HCT116 (cell line): ENCODE results near the gene PTPN9.

Source experiments
- CTCF ChIP-seq, 3 experiments: fragments of 200-600 bp in 1 of 3; sonication (generic) in 1 of 3; IDR thresholded peaks in 2 of 3; conservative IDR thresholded peaks in 1 of 3; 2 replicates each; pipeline ENCODE4 v1.5.1; 2012 to 2017; ENCODE audit warnings: low read depth in 2 of 3, low read length in 2 of 3, antibody characterized with exemption in 1 of 3, borderline replicate concordance in 1 of 3, control low read depth in 1 of 3, mild to moderate bottlenecking in 1 of 3, mixed read lengths in 1 of 3, mixed run types in 1 of 3, moderate library complexity in 1 of 3; ENCODE audit not compliant: insufficient read depth in 1 of 3
- EZH2 ChIP-seq: fragments of 200-600 bp; sonication (generic); IDR thresholded peaks from 2 replicates; pipeline ENCODE4 v1.6.1; 2017; ENCODE audit warnings: antibody characterized with exemption, mixed run types
- EZH2phosphoT487 ChIP-seq: fragments of 200-600 bp; IDR thresholded peaks from 2 replicates; pipeline ENCODE4 v1.6.1; 2018; ENCODE audit warnings: antibody characterized with exemption, borderline replicate concordance
- JUND ChIP-seq: IDR thresholded peaks from 2 replicates; pipeline ENCODE4 v1.6.1; 2012
- POLR2A ChIP-seq: IDR thresholded peaks from 2 replicates; pipeline ENCODE4 v1.7.0; 2011; ENCODE audit warnings: borderline replicate concordance; ENCODE audit not compliant: insufficient read depth, insufficient read length; ENCODE audit errors: extremely low read depth
- POLR2AphosphoS5 ChIP-seq: IDR thresholded peaks from 2 replicates; pipeline ENCODE4 v1.6.1; 2011; ENCODE audit warnings: mild to moderate bottlenecking, low read depth, low read length, moderate library complexity
- RAD21 ChIP-seq: IDR thresholded peaks from 2 replicates; pipeline ENCODE4 v1.6.1; 2012; ENCODE audit warnings: low read depth, mild to moderate bottlenecking
- SIN3A ChIP-seq: IDR thresholded peaks from 2 replicates; pipeline ENCODE4 v1.6.1; 2012; ENCODE audit warnings: low read depth
- SP1 ChIP-seq: IDR thresholded peaks from 2 replicates; pipeline ENCODE4 v1.6.1; 2012; ENCODE audit warnings: low read depth
- YY1 ChIP-seq: IDR thresholded peaks from 2 replicates; pipeline ENCODE4 v1.6.1; 2011; ENCODE audit warnings: low read length, low read depth, moderate library complexity, mild to moderate bottlenecking; ENCODE audit not compliant: insufficient replicate concordance; ENCODE audit errors: extremely low read depth
- ZNF274 ChIP-seq: fragments of 200-500 bp; sonication (Bioruptor generic); IDR thresholded peaks from 2 replicates; pipeline ENCODE4 v1.6.1; 2014; ENCODE audit warnings: mild to moderate bottlenecking, low read depth, low read length, inconsistent platforms
- TF ChIP-seq, protein P1 (sequence below): IDR thresholded peaks from 2 replicates; pipeline ENCODE4 v1.6.1; 2011; ENCODE audit warnings: mild to moderate bottlenecking, low read length, moderate library complexity; ENCODE audit not compliant: insufficient replicate concordance; ENCODE audit errors: extremely low read depth
- TF ChIP-seq, protein P2 (sequence below): IDR thresholded peaks from 2 replicates; pipeline ENCODE4 v1.6.1; 2012
- TF ChIP-seq, protein P3 (sequence below): IDR thresholded peaks from 2 replicates; pipeline ENCODE4 v1.6.1; 2012; ENCODE audit warnings: low read depth

GRCh38 chr15:75468913-75469598 lies 110.1 kb downstream of the PTPN9 start:
- TF ChIP-seq CTCF (IDR thresholded peaks at IDR 0.05 in 2 of 3, conservative IDR thresholded peaks at IDR 0.05 in 1 of 3; ENCODE audit: borderline replicate concordance in 1 of 3, insufficient read depth in 1 of 3, low read depth in 2 of 3, low read length in 2 of 3), result no peak
- TF ChIP-seq ZNF274, result no peak
- TF ChIP-seq EZH2phosphoT487, result no peak
- no peak for TF ChIP-seq POLR2A
- TF ChIP-seq SIN3A, result no peak
- TF ChIP-seq, protein P1, sequence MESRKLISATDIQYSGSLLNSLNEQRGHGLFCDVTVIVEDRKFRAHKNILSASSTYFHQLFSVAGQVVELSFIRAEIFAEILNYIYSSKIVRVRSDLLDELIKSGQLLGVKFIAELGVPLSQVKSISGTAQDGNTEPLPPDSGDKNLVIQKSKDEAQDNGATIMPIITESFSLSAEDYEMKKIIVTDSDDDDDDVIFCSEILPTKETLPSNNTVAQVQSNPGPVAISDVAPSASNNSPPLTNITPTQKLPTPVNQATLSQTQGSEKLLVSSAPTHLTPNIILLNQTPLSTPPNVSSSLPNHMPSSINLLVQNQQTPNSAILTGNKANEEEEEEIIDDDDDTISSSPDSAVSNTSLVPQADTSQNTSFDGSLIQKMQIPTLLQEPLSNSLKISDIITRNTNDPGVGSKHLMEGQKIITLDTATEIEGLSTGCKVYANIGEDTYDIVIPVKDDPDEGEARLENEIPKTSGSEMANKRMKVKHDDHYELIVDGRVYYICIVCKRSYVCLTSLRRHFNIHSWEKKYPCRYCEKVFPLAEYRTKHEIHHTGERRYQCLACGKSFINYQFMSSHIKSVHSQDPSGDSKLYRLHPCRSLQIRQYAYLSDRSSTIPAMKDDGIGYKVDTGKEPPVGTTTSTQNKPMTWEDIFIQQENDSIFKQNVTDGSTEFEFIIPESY, result no peak
- no peak for TF ChIP-seq POLR2AphosphoS5
- no peak for TF ChIP-seq RAD21
- TF ChIP-seq, protein P2, sequence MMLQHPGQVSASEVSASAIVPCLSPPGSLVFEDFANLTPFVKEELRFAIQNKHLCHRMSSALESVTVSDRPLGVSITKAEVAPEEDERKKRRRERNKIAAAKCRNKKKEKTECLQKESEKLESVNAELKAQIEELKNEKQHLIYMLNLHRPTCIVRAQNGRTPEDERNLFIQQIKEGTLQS, result no peak
- TF ChIP-seq, protein P3, sequence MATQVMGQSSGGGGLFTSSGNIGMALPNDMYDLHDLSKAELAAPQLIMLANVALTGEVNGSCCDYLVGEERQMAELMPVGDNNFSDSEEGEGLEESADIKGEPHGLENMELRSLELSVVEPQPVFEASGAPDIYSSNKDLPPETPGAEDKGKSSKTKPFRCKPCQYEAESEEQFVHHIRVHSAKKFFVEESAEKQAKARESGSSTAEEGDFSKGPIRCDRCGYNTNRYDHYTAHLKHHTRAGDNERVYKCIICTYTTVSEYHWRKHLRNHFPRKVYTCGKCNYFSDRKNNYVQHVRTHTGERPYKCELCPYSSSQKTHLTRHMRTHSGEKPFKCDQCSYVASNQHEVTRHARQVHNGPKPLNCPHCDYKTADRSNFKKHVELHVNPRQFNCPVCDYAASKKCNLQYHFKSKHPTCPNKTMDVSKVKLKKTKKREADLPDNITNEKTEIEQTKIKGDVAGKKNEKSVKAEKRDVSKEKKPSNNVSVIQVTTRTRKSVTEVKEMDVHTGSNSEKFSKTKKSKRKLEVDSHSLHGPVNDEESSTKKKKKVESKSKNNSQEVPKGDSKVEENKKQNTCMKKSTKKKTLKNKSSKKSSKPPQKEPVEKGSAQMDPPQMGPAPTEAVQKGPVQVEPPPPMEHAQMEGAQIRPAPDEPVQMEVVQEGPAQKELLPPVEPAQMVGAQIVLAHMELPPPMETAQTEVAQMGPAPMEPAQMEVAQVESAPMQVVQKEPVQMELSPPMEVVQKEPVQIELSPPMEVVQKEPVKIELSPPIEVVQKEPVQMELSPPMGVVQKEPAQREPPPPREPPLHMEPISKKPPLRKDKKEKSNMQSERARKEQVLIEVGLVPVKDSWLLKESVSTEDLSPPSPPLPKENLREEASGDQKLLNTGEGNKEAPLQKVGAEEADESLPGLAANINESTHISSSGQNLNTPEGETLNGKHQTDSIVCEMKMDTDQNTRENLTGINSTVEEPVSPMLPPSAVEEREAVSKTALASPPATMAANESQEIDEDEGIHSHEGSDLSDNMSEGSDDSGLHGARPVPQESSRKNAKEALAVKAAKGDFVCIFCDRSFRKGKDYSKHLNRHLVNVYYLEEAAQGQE, result no peak
- no peak for TF ChIP-seq EZH2
- TF ChIP-seq YY1, result no peak
- TF ChIP-seq SP1, result no peak
- no peak for TF ChIP-seq JUND
